Retina (tissue), 1 donor: ENCODE measurements around the gene ZBTB44.
A peak's percentile ranks its signal among the peaks of the same experiment; 100 is the strongest.

Source experiments
- DNase-seq: peaks from one replicate; pipeline ENCODE4 v3.0.0-alpha.2; 2016

Gene ZBTB44

DNA sequence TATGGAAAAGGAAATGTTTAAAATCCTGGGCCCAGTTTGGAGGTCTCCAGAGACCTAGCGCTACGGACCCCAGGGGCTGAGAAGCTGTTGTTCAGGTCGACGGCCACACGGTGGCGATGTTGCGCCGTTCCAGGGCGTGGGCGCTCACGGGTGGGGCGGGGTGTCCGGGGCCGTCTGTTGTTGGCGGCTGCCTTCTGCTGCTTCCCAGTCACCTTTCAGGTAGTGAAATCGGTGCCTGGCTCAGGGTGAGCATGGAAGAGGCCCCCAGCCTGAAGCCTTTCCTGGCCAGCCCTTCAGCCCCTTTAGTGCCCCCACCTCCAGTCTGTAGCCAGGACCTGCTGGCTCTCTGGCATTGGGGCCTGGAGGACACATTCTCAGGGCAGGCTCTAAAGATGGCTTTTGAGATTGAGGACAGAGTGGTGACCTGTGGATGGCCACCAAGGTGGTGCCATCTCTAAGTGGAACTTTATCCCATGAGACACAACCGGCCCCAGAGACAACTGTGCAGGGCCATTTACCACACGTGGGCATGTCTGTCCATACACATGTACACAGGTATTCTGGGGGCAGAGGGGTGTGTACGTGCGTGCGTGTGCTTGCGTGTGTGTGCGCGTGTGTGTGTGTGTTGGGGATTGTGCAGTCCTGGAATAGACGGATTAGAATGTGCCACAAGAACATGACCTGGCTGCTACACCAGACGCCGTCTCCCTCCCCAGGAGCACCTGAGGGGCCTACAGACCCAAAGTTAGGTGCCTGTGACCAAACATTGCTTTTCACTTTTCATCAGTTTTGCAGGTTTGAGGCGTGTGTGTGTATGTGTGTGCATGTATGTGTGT is 101.4 kb downstream of the ZBTB44 start:
- peak; percentile 89 for DNase-seq

DNA sequence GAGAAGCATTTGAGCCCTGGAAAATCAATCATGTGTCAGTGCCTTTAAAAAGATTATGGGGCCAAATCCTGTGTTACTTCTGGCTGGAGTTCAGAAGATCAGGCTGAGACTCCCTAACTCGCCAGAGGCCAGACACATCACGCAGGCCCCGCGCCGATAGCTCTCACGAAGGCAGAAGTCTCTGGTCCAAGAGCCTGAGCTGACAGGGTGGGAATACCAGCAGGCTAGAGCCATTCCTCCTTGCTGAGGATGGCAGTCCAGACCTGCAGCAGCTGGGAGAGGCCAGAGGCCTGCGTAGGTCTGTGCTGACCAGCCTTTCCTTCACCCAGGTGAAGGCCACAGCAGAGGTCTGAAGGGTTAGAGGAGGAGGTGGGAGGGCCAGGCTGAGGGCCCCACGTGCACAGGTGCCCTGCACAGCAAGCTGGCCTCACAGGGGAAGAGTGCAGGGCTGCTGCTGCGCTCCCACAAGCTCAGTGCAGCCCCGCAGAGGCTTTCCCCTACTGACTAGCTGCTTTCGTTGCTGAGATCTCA is 102.2 kb downstream of the ZBTB44 start:
- peak; percentile 25 for DNase-seq

GRCh38 chr11:130211781-130212401 is 102.8 kb downstream of the ZBTB44 start:
- DNase-seq, result no peak

GRCh38 chr11:130211144-130211543 is 103.6 kb downstream of the ZBTB44 start:
- no peak for DNase-seq

GRCh38 chr11:130209954-130210854 is 104.5 kb downstream of the ZBTB44 start:
- no peak for DNase-seq

DNA sequence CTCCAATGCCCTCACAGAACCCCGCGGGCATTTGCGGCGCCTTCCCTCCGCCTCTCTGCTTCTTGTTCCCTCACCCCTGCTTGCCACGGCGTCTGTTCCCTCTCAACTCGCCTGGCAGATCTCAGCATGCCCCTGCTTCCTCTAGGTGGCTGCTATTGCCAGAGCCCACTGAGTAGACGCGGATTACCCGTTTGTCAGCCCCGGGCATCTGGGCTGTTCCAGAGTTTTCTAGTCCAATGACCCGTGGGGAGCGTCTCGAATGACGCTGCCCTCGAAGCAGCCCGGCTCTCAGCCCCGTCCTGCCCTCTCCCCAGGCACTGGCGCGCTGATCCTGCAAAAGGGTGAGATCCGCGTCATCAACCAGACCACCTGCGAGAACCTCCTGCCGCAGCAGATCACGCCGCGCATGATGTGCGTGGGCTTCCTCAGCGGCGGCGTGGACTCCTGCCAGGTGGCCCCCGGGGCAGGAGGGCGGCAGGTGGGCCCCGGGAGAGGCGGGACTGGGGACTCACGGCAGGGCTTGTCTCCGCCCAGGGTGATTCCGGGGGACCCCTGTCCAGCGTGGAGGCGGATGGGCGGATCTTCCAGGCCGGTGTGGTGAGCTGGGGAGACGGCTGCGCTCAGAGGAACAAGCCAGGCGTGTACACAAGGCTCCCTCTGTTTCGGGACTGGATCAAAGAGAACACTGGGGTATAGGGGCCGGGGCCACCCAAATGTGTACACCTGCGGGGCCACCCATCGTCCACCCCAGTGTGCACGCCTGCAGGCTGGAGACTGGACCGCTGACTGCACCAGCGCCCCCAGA is 105.4 kb downstream of the ZBTB44 start:
- DNase-seq, result no peak

- no peak for DNase-seq
Observed at GRCh38 chr11:130208241-130209127, 106.2 kb downstream of the ZBTB44 start.

DNA sequence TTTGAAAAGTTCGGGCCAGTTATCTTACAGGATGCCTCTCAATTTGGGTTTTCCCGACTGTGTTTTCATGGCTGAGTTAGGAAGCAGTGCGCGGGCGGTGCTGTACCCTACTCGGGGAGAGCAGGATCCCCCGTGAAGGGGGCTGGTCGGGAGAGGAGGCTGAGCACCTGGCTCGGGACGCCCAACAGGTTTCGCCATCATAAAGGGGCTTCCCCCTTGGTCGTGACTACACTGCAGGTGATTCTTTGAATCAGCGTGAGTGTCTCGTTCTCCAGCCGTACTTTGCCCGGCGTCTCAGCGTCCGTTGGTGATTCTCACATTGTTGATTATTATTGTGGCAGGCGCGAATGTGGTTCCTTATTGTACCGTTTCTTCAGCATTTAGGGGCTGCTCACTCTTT is 108.6 kb downstream of the ZBTB44 start:
- no peak for DNase-seq

GRCh38 chr11:130204703-130205095 is 110.0 kb downstream of the ZBTB44 start:
- no peak for DNase-seq

- no peak for DNase-seq
Observed at GRCh38 chr11:130203766-130204702, 110.7 kb downstream of the ZBTB44 start.

DNA sequence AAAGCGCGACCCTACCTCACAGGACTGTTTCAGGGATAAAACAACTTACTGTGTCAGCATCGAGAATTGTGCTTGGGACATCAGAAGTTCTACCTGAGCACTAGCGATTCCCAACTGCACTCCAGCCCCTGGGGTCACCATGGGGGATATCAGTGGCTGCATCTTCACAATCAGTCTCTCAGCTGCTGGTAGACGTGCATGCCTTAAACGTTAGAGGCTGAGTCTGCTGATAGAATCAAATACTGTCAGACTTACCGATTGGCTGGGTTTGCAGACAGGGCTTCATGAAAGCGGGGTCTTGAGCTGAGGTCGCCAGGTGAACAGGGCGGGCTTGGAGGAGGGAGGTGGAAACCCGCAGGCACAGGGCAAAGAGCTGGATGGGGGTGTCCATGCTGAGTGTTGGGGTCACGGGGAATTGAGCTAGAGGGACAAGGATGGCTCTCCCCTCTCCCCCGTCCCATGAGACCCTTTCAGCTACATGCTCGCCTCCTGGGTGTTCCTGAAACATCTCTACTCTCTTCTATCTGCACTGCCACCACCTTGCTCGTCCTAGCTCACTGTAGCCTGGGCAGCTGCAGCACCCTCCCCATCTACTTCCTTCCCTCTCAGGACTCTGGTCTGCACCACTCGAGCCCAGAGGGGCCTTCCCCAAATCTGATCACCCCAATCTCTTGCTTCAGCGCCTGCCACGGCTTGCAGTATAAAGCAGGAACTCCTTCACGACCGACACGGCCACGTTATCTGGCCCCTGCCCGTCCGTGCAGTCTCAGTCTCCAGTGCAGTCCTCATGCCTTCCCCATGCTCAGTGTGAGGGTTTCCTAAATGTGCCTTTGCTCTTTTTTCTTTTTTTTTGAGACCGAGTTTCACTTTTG is 111.7 kb downstream of the ZBTB44 start:
- DNase-seq, result no peak

DNA sequence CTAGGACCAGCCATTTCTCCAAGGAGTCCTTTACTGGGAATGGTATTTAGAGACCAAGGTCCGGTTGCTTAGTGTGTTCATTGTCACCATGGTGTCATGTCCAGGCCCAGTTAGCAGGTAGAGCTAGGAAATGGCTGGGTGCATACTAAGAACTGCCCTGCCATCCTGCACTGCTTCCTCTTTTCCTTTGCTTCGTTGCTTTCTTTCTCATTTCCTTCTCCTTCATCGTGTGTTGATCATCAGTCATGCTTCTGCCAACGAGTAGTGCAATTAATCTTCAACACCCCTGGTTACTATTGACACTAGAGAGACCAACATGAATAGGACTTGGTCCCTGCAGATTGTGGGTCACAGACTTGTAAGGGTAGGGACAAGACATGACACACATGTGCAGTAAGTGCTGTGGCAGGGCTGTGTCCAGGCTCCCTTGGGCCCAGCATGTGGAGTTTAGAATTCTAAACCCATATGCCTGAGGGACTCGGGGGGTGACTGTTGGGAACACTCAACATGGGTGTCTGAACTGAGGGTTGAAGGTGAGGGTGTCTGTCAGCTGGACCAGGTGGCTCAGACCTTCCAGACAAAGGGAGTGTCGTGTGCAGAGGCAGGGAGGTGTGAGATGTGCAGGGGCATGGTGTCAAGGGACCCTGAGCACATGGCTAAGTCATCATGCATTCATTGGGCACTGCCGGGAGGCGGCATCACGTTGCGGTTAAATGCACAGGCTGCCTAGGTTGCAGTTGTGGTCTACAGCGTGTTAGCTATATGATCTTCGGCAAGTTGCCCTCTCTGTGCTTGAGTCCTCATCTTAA is 112.5 kb downstream of the ZBTB44 start:
- no peak for DNase-seq

DNA sequence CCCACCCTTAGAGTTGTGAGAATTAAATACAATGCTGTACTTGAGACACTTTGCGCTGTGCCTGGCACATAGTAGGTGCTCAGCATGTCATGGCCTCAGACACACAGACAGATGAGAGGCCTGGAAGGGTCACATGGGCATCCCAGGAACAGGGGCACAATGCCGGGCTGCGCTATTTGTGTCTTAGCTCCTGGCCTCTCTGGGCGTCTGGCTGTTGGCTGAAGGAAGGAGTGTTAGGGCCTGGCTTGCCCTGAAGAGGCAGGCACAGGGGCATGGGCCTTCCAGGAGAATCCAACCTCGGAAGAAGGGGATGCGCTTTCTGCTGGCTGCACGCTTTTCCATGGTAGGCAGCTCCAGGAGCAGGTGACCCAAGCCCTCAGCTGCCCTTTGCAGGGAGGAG is 113.7 kb downstream of the ZBTB44 start:
- no peak for DNase-seq

- DNase-seq, result no peak
Observed at GRCh38 chr11:130199792-130200191, 114.9 kb downstream of the ZBTB44 start.

DNA sequence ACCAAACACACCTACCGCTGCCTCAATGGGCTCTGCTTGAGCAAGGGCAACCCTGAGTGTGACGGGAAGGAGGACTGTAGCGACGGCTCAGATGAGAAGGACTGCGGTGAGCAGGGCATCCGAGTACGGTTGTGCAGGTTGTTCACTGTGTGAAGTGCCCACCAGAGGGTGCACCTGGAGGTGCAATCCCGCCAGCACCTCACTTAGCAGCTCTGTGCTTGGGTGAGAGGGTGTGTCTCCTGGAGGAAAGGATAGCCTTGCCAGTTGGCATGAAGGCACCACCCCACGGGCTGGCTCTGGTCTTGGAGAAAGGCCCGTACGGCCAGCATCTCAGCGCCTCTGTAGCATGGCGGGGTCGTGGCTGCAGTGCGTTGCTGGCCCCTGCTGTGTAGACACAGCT is 115.8 kb downstream of the ZBTB44 start:
- DNase-seq, result no peak

DNA sequence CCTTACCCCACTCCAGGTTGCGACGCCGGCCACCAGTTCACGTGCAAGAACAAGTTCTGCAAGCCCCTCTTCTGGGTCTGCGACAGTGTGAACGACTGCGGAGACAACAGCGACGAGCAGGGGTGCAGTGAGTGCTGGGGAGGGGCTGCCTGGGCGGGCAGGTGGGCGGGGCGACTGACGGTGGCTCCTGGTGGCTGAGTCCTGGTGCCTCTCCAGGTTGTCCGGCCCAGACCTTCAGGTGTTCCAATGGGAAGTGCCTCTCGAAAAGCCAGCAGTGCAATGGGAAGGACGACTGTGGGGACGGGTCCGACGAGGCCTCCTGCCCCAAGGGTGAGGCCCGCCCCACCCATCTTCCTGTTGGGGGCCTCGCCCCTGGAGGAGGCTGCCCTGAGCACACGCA is 116.4 kb downstream of the ZBTB44 start:
- DNase-seq, result no peak

GRCh38 chr11:130197386-130198035 is 117.2 kb downstream of the ZBTB44 start:
- no peak for DNase-seq
